Activated T-cell treated with anti-CD3 and anti-CD28 coated beads, Interleukin-2, amount 50 U/mL, for 48 hours (primary cell): ENCODE results near the gene CD200R1L.
"Not testable (repeated sequence)": the region's sequence is repeated elsewhere in the genome, so short reads cannot be mapped to it uniquely, and the experiment has no call there.

ENCODE experiments used
- DNase-seq, 2 experiments: peaks; one replicate each; pipeline ENCODE4 v3.0.0-alpha.2; 2020

CD200R1L gene, protein sequence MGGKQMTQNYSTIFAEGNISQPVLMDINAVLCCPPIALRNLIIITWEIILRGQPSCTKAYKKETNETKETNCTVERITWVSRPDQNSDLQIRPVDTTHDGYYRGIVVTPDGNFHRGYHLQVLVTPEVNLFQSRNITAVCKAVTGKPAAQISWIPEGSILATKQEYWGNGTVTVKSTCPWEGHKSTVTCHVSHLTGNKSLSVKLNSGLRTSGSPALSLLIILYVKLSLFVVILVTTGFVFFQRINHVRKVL

DNA sequence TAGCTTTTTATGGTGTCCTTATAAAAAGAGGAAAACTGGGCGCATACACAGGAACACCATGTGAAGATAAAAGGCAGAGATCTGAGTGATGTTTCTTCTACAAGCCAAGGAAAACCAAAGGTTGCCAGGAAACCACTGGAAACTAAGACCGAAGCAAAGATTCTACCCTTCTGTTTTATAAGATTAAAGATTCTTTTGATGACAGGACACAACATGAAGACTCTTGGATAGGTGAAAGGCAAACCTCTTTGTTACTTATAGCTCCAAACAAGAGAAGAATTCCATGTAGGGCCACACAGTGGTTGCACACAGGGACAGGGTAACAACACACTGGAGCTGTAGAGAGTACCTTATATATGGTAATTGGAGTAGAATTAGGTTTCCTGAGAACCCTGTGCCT is at the start of gene CD200R1L:
Gene CD200R1L (minus strand): TSS at position 101 of the 400 bp plus-strand sequence. CDS start 17,497 bp downstream, outside the sequence.
- no peak for DNase-seq

DNA sequence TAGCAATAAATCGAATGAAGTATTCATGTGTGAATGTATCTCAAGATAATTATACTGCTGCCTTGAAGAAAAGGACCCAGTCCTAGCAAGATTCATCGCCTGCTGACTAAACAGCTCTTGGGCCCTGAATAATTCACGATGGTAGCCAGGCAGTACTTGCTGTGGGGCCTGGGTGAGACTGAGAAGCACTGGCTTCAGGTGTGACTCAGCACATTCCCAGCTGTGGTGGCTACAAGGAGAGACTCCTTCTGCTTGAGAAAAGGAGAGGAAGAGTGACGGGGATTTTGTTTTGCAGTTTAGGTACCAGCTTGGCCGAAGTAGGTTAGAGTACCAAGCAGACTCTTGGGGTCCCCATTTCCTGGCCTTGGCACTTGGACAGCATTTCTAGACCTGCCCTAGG is 47.6 kb upstream of the CD200R1L start:
- DNase-seq = no peak

DNA sequence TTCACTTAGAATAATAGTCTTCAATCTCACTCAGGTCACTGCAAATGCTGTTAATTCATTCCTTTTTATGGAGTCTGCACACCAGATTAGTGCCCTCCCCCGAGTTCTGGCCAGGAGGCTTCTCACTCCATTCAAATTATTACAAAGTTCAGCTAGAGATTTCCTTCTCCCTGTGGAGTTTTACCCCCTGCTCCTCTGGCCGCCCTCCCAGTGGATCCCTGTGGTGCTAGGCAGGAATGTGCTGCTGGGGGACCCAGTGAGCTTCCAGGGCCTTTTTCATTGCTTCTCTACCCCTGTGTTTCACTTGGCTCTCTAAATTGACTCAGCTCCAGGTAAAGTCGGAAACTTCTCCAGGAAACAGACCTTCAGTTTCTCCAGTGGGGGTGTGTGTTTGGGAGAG is 42.7 kb upstream of the CD200R1L start:
- no peak for DNase-seq

DNA sequence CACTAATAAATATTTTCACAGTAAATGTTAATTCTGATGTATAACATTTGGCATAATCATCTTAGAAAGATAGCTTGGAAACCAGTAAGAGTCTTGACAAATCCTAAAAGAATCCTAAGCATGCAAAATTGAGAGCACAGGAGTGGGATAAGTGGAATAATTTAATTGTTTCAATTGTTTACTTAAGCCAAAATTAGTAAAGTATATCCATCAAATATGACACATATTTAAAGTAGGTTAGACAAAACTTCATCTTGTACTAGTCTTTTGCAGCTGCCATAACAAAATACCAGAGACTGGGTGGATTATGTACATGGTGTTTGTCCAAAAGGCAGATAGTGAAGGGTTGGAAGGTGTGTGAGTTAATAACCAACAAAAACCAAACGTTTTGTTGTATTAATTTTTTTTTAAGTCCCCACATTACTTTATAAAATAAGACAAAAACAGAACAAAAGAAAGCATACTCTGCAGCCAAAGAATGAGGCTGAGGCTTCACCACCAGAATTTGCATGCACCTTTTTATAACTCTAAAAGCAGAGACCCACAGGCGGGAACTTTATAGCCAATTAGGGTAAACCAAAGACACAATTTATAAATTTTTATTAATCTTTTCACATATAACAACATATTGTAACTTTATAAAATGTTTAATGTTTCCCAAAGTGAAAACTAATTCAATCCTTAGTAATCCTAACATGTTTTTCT is 41.9 kb upstream of the CD200R1L start:
- DNase-seq = no peak

DNA sequence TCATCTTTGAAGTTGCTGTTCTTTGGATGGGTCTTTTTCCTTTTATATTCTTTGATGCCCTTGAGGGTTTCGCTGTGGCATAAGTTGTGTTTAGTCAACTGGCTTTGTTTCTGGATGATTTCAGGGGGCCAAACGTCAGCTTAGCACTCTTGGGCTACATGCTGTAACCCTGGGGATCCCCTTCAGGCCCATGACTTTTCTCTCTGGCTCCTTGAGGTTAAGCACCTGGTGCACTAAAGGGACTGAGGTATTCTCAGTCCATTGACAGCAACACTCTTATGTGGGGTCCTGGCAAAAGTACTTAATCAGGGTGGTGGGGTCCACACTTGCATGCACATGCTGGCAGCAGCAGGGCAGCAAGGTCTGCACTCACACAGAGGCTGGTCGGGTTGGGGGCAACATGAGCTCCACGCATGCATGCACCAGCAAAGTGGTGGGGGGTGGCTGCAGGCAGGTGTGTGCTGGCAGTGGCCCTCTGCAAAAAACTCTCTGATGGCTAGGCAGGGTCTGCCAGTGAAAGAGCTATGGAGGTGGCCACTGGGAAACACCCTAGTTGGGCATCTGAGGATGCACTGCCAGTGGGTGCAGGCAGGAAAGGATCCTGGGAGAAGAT is 38.1 kb upstream of the CD200R1L start:
- DNase-seq = no peak

DNA sequence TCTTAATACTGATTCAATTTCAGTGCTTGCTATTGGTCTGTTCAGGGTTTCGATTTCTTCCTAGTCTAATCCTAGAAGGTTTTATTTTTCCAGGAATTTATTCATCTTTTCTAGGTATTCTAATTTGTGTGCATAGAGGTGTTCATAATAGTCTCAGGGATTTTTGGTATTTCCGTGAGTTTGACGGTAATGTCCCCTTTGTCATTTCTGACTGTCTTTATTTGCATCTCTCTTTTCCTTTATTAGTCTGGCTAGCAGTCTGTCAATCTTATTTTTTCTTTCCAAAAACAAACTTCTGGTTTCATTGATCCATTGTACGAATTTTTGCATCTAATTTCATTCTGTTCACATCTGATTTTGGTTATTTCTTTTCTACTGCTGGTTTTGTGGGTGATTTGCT is 35.2 kb upstream of the CD200R1L start:
- DNase-seq = no peak

DNA sequence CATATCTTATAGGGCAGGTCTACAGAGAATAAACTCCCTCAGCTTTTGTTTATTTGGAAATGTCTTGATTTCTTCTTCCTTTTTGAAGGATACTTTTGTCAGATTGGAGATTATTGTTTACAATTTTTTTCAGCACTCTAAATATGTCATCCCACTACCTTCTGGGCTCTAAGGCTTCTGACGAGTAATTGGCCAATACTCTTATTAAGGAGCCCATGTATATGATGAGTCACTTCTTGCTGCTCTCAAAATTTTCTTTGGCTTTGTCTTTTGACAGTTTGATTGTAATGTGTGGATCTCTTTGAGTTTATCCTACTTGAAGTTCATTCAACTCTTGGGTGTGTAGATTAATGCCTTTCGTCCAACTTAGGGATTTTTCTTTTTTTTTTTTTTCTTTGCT is 28.9 kb upstream of the CD200R1L start:
- DNase-seq = no peak

DNA sequence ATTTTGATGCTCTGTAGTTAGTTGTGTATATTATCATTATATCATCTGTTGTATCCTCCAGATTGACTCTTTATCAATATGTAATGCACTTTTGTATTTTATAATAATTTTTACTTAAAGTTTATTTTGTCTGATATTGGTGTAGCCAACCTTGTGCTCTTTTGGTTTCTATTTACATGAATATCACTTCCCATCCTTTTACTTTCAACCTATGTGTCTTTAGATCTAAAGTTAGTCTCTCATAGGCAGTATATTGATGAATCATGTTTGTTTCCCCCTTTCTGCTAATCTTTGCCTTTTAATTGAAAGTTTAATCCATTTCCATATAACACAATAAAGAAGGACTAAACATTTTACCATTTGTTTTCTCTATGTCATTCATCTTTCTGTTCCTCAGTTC is 28.1 kb upstream of the CD200R1L start:
- DNase-seq = no peak

DNA sequence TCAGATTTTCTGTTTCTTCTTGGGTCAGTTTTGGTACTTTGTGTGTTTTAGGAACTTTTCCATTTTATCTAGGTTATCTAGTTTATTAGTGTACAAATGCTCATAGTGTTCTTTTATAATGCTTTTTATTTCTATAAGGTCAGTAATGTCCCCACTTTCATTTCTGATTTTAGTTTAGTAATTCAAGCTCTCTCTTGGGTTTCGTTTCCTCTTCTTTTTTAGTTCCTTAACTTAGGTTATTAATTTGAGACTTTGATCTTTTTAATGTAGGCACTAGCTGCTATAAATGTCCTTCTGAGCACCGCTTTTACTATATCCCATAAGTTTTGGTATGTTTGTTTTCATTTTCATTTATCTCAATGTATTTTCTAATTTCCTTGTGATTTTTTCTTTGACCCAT is 27.0 kb upstream of the CD200R1L start:
- DNase-seq = no peak

DNA sequence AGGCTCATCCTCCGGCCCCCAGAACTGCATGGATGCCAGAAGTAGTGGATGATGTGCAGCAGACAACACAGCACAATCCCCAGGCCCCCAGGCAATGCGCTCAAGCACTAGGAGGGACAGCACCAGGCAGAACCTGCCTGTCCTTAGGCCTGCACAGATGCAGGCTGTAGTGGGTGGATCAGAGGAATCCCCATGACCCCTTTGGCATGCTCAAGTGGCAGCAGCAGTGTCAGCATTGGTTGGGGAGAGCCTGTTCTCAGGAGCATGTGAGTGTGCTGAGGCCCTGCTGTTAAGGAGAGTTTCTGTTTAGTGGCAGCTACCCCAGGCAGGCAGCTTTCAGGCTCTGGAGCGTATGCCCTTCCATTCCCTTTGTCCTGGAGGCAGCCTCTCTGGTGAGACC is 25.1 kb upstream of the CD200R1L start:
- no peak for DNase-seq

DNA sequence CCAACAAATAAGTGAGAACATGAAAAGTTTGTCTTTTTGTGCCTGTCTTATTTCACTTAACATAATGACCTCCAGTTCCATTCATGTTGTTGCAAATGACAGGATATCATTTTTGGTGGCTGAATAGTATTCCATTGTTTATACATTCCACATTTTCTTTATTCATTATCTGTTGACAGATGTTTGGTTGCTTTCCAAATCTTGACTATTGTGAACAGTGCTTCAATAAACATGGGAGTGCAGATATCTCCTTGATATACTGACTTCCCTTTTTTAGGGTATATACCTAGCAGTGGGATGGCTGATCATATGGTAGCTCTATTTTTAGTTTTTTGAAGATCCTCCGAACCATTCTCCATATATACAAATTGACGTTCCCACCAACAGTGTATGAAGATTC is 19.1 kb upstream of the CD200R1L start:
- DNase-seq = no peak

DNA sequence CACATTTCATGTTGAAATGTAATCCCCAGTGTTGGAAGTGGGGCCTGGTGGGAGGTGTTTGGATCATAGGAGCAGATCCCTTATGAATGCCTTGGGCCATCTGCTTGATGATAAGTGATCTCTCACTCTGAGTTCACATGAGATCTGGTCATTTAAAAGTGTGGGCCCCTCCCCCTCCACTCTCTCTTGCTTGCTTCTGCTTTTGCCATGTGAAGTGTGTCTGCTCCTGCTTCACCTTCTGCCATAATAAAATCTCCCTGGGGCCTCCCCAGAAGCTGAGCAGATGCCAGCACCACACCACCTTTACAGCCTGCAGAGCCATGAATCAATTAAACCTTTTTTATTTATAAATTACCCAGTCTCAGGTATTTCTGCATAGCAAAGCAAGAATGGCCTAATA is 14.2 kb upstream of the CD200R1L start:
- DNase-seq = no peak

DNA sequence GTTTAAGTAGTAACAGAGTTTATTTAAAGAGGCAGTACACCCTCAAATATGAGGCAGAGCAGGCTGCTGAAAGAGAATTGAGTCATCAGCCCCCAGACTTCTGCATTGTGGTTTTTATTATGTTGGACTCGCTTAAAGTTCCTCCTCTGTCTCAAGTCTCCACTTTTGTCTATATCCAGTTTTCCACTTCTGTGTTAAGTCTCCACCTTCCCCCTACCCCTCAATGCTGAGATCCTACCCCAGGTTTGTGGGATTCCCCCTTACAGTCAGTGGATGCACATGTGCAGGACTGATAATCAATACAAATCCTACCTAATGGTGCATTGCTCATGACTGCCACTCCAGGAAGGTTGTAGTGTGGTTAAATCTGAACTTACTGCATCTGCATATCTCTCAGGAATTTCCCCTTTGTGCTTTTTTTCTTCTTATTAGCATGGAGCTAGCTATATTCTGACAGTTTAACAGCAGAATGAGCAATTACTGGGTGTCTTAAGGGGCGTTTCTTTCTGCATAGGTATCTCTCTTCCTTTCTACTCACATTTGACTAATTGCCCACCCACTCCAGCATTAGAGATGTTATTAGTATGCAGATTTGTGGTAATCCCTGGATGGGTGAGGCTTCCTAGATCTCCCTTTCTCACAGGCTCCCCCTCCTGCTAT is 11.9 kb upstream of the CD200R1L start:
- DNase-seq = peak; percentile 34 to 35

DNA sequence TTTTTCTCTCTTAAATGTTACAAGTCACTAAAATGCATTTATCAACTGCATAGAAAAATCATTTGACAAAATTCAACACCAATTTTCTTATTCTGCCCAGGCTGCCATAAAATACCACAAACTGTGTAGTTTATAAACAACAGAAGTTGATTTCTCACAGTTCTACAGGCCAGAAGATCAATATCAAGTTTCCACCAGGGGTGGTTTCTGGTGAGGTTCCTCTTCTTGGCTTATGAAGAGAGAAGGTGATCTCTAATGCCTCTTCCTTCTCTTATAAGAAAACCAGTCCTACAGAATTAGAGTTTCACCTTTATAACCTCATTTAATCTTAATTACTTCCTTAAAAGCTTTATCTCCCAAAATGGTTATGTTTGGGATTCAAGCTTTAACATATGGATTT is 10.9 kb upstream of the CD200R1L start:
- DNase-seq = no peak

DNA sequence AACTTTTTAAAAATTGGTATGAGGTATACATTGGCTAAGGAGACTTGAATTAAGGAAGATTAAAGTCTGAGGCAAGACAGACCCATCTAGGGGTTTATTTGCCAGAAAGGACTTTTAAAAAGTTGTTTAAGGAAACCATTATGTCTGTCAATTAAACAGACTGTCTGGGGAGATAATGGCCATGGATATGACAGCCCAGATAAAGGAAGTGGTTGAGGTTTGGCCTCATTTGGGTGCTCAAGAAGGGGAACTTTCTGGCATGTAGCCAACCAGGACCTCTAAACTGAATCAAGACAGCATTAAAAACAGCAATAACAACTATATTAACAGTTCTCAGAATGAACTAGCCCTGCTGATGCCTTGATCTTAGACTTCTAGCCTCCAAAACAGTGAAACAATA is 9.9 kb upstream of the CD200R1L start:
- no peak for DNase-seq

DNA sequence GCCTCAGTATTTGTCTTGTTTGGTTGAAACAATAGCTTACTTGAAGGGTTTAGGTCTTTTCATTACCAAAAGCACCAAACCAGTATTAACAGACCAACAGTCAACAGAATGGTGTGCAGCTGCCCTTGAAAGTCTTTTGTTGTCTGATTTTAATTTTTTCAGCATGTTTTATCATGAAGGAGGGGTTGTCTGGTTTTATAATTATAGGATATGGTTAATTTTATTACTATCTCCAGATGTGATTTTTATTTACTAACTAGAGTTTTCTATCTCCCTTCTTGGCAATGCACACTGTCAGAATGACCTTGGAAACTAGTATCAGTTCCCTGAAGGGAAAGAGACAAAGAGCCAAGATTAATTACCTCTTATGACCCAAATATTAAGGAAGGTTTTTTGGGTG is 9.2 kb upstream of the CD200R1L start:
- DNase-seq = no peak

DNA sequence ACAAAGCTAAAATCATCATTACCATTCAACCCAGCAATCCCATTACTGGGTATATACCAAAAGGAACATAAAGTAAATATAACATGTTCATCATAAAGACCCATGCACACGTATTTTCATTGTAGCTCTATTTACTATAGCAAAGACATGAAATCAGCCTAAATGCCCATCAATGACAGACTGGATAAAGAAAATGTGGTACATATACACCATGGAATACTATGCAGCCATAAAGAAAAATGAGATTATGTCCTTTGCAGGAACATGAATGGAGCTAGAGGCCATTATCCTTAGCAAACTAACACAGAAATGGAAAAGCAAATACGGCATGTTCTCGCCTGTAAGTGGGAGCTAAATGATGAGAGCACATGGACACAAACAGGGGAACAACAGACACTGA is 8.4 kb upstream of the CD200R1L start:
- DNase-seq = not testable (repeated sequence)

DNA sequence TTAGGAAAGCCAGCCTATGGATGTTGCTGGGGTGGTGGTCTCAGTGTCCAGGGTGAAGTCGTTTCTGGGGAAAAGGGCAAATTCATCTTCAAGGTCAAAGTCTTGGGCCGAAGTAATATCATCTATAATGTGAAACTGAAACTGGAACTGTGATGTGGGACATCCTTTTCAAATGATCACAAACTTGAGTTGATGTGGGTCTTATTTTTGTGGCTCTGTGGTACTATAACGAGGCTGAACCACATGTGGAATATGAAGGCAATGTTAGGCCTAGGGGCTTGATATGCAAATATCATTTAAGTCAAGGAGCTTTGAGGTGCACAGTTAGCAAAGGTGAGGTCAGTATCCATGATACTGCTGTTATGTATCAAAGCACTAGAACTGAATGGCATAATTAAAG is 1.5 kb upstream of the CD200R1L start:
- DNase-seq = no peak

DNA sequence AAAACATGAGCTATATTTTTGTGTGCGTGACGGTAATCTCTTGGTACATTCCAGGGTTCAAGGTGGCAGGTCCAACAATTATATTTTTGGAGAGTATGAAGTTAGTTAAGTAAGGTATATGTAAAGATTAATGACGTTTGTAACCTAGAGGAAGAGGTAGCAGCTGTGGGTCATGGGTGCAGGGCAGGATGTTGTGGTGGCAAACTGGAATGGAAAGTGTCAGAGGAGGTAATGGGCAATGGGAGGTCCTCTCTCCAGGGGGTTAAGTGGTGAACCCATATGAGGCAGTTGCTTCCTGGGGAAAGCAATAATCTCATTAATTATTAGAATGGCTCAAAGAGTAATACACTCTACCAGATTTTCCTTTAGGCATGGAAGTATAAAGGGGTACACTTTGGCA is 1.0 kb upstream of the CD200R1L start:
- DNase-seq = no peak

DNA sequence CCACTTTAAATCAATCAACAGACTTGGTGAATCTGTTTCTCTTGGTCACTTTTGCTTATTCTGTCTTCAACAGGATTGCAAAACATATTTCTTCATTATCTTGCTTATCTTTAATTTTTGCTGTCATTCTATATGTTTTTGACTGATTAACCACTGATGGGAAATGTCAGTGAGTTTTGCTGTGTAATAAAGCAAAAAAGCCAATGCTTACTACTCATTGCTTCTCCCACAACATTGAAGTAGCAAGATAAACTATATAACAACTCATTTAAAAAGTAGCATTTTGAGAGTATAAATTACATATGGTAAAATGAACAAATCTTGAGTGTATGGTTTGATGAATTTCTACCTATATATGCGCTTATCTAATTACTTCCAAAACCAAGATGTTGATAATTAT is 892 bp downstream of the CD200R1L start:
- no peak for DNase-seq

DNA sequence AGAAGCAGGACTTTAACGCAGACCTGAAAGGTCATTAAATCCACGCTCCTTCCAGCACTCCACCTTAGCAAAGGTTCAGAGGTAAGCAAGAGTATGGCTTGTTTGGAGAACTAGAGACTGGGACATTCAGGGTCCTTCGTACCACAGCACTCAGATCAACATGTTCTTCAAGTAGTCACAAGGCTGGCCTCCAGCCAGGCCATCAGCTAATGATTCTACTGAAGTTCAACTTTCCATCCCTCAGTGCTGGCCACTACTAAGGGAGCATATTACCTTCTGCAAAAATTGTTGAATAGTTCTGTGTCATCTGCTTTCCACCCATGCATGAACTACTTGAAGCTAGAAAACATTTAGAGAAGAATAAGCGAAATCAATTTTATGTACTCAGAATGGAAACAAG is 17.6 kb downstream of the CD200R1L start:
- DNase-seq = no peak

DNA sequence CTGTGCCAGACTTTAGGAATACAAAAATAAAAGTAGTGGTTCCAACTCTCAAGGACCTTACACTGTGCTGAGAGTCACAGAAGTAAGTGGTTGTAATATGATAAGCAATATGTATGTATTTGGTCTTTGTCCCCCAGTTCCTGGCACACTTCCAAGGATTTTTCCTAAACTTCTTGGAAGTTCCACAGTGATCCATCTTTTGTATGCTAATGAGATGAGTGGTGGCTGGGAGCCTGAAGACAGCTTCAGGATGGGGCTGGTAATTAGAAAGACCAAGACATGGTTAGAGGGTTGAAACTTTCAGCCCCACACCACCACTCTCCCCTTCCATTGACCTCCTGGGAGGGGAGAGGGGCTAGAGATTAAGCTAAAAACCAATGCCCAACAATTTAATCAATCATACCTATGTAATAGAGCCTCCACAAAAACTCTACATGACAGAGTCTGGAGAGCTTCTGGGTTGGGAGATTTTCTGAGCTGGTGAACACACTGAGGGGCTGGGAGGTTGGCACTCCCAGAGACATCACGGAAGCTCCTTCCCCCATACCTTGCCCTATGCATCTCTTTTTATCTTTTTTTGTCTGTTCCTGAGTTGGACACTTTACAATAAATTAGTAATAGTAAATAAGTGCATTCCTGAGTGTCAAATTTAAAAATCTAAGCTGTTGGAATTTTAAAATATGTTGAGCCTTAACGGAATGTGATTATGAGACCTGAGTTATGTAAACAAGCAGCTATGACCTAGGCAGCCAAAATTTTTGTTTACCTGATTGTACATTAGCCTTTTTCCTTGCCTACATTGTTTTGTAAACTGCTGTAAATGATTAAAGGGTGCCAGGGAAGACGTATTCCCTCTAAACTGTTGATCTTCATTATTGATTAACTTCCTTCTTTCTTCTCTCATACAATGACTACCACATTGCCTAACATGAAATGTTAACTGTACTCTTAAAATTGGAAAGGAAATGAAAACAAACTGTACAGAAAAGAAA is 24.3 kb downstream of the CD200R1L start:
- DNase-seq = no peak

DNA sequence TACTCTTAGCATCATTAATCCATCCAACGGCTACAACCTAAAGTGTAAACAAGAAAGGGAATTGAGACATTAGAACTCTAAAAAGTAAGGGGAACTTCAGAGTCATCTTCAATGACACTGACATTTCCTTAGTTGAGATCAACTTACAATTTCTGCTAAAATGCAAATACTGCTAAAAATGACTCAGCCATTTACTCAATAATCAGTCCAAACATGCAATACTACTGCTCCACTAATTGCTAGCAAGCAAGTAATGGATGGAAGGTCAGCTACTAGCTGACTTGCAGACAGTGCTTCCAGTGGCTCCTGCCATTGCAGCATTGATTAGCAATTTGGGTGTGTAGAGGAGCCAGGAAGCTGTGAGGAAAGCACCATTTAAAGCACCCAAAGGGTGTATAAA is 28.4 kb downstream of the CD200R1L start:
- DNase-seq = no peak
